Activated naive CD4-positive, alpha-beta T cell treated with anti-CD3 and anti-CD28 coated beads, Interleukin-2, amount 50 U/mL, for 72 hours (primary cell): ENCODE results near the gene PRICKLE4. TPM values are rescaled to one million over a fixed set of nuclear protein-coding genes. Genes with fewer than 3 reads are reported as not detected.

Experiments
- ATAC-seq, 2 donors: fragments of 150-1000 bp; cut with Tn5 transposase; 2 replicates each; pipeline ENCODE4 v1.10.0; 2021; ENCODE audit warnings: mild to moderate bottlenecking in 2 of 2, moderate library complexity in 2 of 2
- DNase-seq, 2 donors: peaks; one replicate each; pipeline ENCODE4 v3.0.0; 2021 to 2022; ENCODE audit warnings: low spot score in 2 of 2
- H3K27ac Mint-ChIP-seq, 2 donors: one replicate each; pipeline ENCODE4 v1.8.0; 2022; ENCODE audit warnings: mild to moderate bottlenecking in 2 of 2, mixed read lengths in 2 of 2
- H3K36me3 Mint-ChIP-seq, 2 donors: one replicate each; pipeline ENCODE4 v1.8.0; 2022; ENCODE audit warnings: mixed read lengths in 2 of 2
- H3K9me3 Mint-ChIP-seq, 2 donors: one replicate each; pipeline ENCODE4 v1.8.0; 2022; ENCODE audit warnings: mixed read lengths in 2 of 2
- total RNA-seq, 2 donors: library from RNA; stranded (reverse); gene quantifications; one replicate each; pipeline ENCODE4 v1.2.3, GENCODE V29; 2022

The PRICKLE4 gene
- total RNA-seq, 2 donors from 2014 or later = 0.60 TPM; not detected in 1

DNA sequence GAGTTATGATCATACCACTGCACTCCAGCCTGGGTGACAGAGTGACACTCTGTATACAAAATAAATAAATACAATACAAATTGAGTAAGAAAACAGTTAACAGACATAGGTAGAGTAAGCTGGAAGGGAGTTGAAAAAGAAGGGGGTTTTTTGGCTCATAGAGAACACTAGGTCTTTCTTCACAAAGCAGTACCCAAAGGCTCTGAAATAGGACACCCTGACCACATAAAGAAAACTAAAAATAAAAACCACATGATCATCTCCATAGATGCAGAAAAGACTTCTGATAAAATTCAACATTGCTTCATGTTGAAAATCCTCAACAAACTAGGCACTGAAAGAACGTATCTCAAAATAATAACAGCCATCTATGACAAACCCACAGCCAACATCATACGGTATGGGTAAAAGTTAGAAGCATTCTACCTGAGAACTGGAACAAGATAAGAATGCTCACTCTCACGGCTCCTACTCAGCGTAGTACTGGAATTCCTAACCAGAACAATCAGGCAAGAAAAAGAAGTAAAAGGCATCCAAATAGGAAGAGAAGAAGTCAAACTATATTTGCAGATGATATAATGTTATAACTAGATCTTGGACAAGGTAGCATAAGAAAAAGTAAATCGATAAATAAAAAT, 55.6 kb downstream of the PRICKLE4 start:
- DNase-seq = no peak
- Mint-ChIP-seq H3K27ac (no peak overlapping the region), H3K36me3 (no peaks in the 10 kb centered on the region), H3K9me3 (no peaks in the 10 kb centered on the region)
- no peak for ATAC-seq

DNA sequence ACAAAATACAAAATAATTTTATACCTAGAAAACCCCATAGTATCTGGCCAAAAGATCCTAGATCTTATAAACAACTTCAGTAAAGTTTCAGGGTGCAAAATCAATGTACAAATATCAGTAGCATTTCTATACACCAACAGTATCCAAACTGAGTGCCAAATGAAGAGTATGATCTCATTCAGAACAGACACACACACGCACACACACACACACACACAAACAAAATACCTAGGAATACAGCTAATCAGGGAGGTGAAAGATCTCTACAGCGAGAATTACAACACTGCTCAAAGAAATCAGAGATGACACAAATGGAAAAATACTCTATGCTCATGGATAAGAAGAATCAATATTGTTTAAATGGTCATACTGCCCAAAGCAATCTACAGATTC, 56.1 kb downstream of the PRICKLE4 start:
- ATAC-seq (no peak), DNase-seq (no peak)
- Mint-ChIP-seq H3K9me3 (no peaks in the 10 kb centered on the region), H3K27ac (no peak overlapping the region), H3K36me3 (no peaks in the 10 kb centered on the region)

Other genes with a start within 250 kb of the PRICKLE4 start
- 10 to 100 TPM in 1 of 2 donors, 1 to 10 TPM in 1; 3.7 to 17.4 TPM for gene FOXP4, start 234.4 kb upstream of the PRICKLE4 start, total RNA-seq
- not detected for gene MDFI, start 142.3 kb upstream of the PRICKLE4 start, total RNA-seq
- gene TFEB, start 45.2 kb upstream of the PRICKLE4 start, total RNA-seq = 10 to 100 TPM in 1 of 2 donors, 1 to 10 TPM in 1; 3.0 to 14.4 TPM
- gene PGC, start 33.4 kb upstream of the PRICKLE4 start, total RNA-seq = not detected
- gene FRS3, start 882 bp upstream of the PRICKLE4 start, total RNA-seq = 1 to 10 TPM; 3.1 to 5.2 TPM
- 100 to 1,000 TPM; 182 to 301 TPM for gene TOMM6, start 6.9 kb downstream of the PRICKLE4 start, total RNA-seq
- gene USP49, start 114.6 kb downstream of the PRICKLE4 start, total RNA-seq = 10 to 100 TPM in 1 of 2 donors, 1 to 10 TPM in 1; 8.3 to 16.7 TPM
- 10 to 100 TPM; 18.5 to 24.2 TPM for gene MED20, start 140.4 kb downstream of the PRICKLE4 start, total RNA-seq
- gene BYSL, start 140.7 kb downstream of the PRICKLE4 start, total RNA-seq = 10 to 100 TPM; 38.1 to 47.6 TPM
- 100 to 1,000 TPM; 610 to 723 TPM for gene CCND3, start 161.0 kb downstream of the PRICKLE4 start, total RNA-seq